Measurements from ENCODE around the gene NOS3. TPM values are rescaled to one million over a fixed set of nuclear protein-coding genes. Genes with fewer than 3 reads are reported as not detected.
"Not testable (repeated sequence)": the region's sequence is repeated elsewhere in the genome, so short reads cannot be mapped to it uniquely, and the experiment has no call there.

Gene NOS3
- total RNA-seq, 1 experiment from 2014 or later = 0.46 TPM

DNA sequence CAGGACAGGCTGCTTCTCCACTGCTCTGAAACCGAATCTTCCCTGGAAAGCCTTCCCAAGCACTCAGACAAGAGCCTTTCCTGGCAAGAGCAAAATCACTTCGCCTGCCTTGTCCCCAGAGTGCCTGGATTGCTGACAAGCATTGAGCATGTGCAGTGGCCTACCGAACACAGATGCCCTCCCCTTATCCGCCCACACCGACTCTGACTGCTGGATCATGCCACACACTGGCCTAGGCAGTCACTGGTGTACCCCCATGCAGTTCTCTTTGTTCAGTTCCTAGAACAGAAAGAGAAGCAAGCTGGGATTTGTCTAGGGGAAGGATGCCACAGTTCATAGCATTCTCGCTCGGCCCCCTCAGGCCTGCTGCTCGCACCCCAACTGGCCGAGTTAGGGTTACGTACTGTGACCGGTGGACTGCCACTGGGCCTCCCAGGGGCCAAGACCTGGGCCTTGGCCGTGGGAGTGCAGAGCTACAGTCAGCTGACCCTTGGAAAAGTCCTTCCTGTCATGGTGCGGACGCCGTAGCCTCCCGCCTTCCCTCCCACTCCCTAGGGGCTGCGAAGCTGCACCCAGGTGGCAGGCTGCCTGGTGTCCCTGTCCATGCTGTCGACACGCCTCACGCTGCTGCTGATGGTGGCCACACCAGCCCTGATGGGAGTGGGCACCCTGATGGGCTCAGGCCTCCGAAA lies 44.4 kb downstream of the NOS3 start:
- no peak for DNase-seq (ENCODE audit: low read depth)

DNA sequence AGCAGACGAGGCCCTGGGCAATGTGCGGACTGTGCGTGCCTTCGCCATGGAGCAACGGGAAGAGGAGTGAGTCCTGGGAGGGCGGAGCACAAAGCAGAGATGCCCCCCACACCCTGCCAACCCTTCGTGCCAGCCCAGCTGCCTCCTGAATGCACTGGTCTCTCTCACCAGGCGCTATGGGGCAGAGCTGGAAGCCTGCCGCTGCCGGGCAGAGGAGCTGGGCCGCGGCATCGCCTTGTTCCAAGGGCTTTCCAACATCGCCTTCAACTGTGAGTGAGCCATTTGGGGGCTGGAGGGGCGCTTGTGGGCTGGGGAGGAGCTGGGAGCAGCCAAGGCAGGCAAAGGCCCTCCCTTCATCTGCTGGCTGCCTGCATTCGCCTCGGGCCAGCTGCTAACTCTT lies 45.1 kb downstream of the NOS3 start:
- no peak for DNase-seq (ENCODE audit: low read depth)

DNA sequence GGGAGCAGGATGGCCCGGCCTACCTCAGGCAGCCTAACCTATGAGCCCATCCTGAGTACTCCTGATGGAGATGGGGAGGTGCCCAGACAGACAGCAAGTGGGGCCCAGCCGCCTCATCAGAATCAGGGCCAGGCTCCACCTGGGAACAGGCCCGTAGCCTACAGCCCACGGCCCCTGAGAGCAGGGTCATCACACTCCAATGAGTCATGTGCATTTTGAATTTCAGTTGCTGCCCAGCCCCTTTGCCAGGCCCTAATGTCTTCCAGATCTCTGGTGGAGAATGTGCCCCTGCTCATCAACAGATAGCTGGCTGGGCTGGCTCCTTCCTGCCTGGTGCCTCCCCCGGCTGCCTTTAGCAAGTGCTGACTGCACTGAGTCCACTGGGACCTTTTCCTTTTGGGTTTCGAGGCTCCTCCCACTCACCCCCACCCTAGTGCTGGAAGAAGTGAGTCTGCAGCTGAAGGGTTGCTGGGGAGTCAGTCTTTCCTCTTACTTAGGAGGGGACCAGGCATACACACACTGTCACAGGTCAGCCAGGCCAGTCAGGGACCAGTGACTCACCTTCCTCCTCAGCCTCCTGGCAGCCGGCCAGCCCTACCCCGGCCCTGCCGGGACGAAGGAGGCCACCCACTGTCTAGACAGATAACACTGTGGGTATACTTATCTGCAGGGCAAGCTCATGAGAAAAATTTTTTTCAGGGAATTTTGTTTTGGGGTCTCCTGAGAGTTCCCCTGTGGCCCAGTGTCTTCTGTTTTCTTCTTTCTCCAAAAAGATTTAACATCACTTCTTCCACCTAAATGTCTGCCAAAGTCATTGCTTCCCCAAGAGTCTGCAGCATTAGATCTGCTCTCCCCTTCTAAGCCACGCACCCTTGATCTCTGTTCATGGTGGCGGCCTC lies 48.4 kb downstream of the NOS3 start:
- peak; percentile 99 for DNase-seq (ENCODE audit: low read depth)

DNA sequence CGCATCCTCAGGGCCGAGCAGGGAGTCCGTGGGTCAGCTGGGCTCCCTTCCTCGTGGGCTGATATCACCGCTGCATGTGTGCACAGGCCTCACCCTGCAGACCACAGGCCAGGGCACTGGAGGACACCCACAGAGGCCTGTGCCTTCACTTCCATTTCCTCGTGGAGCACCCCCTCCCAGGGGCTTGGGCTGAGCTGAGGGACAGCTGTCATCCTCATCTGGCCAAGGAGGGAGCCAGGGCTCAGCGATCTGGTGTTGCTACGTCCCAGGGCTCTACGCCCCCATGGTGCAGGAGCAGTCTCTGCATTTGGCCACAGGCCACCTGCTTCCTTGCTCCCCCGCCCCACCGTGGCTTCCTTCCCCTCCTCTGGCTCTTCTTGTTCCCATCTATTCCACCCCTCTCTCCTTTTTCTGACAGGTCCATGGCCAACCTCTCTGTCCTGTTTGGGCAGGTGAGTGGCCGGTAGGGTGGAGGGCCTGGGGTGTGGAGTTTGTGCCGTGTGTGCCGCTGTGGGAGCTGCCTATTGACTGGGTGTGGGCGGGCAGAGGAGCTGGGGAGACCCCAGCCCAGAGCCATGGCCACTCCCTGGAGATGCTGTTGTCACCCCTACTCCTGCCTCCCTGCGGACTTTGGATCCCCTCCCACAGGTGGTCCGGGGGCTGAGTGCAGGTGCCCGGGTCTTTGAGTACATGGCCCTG lies 49.2 kb downstream of the NOS3 start:
- DNase-seq (ENCODE audit: low read depth) = no peak

DNA sequence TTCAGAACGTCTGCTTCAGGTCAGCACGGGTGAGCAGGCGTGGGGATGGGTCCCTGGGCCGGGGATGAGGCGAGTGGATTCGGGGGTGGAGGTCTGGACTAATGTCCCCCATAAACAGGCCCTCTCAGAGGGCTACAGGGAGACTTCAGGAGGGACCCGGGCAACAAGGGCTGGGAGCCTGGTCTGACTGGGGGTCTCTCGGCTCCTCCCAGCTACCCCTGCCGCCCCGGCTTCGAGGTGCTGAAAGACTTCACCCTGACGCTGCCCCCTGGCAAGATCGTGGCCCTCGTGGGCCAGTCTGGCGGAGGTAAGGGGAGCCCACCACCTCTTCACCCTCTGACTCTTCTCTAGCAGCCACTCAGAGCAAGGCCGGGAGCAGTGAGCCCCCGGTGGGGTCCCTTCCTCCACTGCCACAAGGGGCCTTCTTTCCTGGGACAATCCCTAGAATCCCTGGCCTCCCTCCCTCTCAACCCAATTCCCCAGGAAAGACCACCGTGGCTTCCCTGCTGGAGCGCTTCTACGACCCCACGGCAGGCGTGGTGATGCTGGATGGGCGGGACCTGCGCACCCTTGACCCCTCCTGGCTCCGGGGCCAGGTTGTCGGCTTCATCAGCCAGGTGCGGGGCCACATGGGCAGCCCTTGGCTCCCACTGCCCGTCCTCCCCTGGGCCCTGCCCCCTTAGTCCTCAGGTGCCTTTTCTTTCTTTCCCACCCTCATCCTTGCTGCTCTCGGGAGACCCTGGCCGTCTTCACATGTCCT lies 50.0 kb downstream of the NOS3 start:
- no peak for DNase-seq (ENCODE audit: low read depth)

DNA sequence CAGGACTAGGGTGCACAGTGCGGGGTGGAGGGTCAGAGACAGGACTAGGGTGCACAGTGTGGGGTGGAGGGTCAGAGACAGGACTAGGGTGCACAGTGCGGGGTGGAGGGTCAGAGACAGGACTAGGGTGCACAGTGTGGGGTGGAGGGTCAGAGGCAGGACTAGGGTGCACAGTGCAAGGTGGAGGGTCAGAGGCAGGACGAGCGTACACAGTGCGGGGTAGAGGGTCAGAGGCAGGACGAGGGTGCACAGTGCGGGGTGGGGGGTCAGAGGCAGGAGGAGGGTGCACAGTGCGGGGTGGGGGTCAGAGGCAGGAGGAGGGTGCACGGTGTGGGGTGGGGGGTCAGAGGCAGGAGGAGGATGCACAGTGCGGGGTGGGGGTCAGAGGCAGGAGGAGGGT lies 52.6 kb downstream of the NOS3 start:
- not testable (repeated sequence) for DNase-seq (ENCODE audit: low read depth)

DNA sequence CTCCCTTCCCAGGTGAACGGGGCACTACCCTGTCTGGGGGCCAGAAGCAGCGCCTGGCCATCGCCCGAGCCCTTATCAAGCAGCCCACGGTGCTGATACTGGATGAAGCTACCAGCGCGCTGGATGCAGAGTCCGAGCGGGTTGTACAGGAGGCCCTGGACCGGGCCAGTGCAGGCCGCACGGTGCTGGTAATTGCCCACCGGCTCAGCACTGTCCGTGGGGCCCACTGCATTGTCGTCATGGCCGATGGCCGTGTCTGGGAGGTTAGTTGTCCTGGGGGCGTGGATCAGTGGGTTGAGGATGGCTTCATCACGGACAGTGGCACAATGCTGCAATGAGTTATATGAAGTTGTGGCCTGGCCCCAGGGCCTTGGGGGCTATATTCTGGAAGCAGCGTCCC lies 53.1 kb downstream of the NOS3 start:
- no peak for DNase-seq (ENCODE audit: low read depth)

DNA sequence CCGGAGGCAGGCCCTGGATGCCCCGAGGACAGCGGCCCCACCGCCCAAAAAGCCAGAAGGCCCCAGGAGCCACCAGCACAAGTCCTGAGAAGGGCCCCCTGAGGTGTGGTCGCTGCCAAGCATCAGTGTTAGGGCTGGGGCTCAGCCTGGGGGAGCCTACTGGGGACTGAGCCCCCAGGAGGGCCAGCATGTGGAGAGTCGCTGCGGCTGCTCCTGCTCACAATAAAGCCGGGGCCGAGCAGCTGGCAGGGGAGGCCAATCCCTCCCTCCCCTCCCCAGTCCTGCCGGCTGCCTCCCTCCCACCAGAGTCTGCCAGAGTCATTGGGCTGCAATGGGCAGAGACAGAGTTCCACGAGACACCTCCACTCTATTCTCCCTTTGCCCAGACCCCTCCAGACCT lies 54.4 kb downstream of the NOS3 start:
- DNase-seq (ENCODE audit: low read depth) = no peak

DNA sequence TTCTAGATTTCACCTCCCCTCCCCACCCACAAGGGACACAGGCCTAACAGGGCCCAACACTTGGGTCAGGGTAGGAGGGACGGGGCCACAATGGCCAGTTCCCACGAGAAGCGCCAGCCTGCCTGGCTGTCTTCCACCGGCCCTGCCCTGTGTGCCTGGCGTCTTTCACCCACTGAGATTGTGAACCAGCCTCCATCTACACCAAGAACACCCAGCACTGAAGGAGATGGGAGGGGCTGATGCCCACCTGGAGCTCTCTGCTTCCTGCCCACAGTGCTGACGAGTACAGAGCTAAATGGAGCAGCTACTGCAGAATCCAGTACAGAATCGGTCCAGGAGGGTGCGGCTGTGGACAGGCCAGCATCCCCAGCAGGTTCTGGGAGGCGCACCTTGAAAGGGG lies 55.1 kb downstream of the NOS3 start:
- DNase-seq (ENCODE audit: low read depth) = no peak

DNA sequence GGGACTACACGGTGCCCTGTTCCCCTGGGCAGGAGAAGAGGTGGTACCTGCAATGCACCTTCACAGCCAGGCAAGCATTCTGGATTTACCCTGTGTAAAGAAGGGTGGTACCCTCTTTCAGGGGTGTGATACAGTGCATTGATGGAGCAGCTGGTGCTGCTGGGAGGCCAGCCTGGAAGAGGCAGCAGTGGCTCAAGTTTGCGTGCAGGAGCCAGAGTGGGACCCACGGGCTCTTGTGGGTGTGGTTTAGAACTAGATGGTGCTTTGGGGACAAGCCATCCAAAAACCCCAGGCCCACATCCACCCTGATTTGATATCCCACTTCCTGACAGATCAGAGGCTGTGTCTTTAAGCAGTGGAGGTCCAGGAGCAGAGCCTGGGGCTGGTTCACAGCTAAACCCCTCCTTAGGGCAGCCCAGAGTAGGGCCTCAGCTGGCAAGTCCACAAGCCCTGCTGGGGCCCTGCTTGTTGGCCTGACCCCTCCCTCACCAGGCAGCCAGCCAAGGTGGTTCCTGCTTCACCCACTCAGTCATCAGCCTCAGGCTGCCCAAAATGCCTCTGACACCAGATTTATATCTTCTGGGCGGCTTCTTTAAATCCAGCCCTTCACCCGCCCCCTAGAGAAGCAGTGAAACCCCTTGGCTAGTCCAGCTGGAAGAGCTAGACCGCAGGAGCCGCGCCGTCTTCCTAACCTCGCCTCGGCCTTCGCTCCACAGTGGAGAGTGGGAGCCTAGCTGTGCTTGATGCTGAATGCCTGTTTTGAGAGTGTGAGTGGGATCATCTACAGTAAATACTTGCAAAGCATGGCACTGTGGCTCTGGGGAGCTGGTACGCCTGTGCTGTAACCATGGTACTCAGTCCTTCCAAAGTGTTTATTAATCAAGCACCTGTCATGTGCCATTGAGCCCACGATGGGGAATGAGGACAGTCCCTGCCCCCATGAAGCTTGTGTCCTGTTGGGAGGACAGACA lies 56.1 kb downstream of the NOS3 start:
- DNase-seq (ENCODE audit: low read depth) = peak; percentile 95

DNA sequence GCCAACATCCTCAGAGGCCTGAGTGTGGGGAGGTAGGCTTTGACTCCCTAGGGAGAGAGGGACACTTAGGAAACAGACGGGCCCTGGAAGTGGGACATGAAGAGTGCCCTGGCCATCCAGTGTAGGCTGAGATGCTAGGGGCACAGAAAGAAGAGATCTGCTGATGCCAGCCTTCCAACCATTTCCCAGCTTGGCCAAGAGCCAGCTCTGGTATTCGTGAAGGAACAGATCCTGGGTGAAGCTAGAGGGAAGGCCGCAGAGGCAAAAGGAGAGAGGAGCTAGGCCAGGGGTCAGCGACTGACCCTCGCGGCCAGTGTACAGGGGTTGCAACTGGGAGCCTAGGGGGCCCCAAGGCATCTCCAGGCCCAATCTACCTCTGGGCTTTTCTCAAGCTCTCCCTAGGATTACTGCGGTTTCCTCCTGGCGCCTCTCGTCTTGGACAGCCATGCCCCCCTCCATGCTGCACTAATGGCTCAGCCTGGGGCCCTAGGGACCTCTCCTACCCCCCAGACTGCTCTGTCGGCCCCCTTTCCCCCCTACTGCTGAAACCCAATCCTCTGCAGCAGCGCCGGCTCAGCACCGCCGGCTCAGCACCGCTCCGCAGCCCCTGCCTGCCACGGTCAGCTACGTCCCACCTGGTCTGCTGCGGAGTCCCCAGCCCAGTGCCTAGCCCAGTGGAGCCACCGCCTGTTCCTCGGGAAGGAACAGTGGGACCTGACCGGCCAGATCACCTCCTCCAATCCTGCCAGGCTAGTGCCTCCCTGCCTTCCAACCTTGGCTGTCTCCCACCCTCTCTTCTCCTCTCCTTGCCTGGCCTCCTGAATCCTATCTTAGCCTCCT lies 57.4 kb downstream of the NOS3 start, which contains the start of gene ASIC3:
Gene ASIC3 (plus strand): TSS at position 556 of the 840 bp plus-strand sequence. CDS start 355 bp downstream, outside the sequence.
- no peak for DNase-seq (ENCODE audit: low read depth)

DNA sequence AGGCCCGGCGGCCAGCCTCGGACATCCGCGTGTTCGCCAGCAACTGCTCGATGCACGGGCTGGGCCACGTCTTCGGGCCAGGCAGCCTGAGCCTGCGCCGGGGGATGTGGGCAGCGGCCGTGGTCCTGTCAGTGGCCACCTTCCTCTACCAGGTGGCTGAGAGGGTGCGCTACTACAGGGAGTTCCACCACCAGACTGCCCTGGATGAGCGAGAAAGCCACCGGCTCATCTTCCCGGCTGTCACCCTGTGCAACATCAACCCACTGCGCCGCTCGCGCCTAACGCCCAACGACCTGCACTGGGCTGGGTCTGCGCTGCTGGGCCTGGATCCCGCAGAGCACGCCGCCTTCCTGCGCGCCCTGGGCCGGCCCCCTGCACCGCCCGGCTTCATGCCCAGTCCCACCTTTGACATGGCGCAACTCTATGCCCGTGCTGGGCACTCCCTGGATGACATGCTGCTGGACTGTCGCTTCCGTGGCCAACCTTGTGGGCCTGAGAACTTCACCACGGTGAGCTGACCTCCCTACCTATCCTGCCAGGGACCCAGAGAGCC lies 58.2 kb downstream of the NOS3 start:
- no peak for DNase-seq (ENCODE audit: low read depth)

DNA sequence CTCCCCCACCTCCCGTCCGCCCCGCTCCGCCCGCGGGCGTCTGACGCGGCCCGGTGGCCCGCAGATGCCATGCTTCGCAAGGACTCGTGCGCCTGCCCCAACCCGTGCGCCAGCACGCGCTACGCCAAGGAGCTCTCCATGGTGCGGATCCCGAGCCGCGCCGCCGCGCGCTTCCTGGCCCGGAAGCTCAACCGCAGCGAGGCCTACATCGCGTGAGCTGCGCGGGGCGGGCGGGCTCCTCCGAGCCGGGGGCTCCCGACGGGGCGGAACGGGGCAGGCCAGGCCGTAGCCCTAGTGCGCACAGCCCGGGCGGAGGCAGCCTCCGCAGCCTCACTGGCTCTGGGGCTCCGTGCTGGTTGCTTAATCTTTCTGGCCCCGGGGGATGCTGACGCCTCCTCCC lies 60.3 kb downstream of the NOS3 start:
- DNase-seq (ENCODE audit: low read depth) = peak; percentile 80

DNA sequence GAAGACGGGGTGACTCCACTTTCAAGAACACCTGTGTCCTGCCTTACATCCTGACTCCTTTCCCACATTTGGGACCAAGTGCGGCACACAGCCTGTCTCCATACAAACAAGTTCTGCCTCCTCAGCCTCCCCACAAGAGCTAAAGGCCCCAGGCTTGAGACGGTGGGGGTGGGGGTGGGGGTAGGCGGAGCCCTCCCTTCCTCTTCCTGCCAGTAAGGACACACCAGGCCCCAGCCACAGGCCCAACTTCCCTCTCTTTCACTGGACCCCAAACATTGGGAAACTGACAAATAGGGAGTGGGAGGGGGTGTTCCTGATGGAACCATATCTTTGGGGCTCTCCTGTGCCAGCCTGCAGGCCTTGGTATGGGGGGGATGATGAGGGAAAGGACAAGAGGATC lies 62.3 kb downstream of the NOS3 start:
- no peak for DNase-seq (ENCODE audit: low read depth)

DNA sequence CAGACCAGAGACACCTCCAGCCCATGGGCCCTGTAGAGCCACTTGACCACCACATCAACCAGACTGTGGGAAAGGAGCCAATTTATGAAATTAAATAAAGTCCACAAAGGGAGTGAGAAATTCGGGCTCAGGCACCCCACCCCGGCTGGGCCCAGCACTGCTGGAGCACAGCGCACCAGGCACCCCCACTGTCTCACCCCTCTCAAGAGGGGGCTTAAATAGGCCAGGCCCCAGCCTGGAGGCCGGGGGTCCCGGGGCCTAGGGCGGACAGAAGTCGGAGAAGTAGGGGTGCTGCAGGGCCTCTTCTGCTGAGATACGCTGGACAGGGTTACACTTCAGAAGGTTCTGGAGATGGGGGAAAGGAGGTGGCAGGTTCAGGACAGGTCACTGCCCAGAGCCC lies 62.9 kb downstream of the NOS3 start:
- no peak for DNase-seq (ENCODE audit: low read depth)

DNA sequence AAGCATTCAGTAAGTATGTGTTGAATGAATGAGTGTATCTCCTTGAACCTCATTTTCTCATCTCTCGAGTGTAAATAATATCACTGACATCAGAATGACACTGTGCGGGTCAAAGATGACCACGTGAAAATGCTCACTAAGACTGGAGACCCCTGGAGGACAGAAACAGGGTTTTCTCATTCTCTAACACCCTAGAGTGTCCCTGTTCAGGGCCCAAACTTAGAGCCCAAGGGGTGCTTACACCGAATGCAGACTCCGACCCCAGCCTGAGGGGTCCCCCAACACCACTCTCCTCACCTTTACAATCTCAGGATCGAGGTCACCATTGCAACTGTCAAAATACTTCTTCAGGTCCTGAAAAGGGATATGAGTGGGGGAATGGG lies 65.5 kb downstream of the NOS3 start:
- DNase-seq (ENCODE audit: low read depth) = no peak

DNA sequence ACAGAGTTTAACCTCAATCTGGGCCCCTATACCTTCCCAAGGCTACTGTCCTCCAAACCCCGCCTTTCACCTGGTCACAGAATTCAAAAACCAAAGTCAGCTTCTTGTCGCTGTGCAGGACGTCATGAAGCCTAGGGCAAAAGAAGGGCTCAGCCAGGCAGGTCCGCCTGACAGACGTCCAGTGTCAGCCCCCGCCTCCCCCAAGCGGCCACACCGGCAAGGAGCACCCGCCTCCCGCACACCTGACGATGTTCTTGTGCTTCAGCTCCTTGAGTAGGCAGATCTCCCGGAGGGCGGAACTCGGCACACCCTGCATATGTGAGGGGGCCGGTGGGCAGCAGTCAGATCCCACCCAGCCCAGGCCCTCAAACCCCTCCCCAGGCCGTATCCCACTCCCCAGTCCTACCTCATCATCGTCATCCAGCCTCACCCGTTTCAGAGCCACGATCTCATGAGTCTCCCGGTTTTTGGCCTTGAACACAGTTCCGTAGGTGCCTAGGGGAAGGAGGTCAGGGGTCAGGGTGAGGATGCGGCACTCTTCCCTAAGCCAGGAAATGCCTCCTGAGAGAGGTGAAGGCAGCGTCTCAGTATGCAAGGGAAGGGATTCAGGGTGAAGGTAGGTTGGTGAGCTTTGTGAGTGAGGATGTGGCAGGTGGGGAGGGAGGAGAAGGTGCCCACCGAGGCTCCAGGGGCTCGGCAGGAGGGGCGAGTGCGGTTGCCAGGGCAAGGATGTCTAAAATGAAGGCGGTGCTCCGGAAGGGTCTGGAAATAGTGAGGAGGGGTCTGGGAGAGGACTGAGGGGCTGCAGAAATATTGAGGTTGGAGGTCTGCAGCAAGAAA lies 66.1 kb downstream of the NOS3 start:
- no peak for DNase-seq (ENCODE audit: low read depth)

DNA sequence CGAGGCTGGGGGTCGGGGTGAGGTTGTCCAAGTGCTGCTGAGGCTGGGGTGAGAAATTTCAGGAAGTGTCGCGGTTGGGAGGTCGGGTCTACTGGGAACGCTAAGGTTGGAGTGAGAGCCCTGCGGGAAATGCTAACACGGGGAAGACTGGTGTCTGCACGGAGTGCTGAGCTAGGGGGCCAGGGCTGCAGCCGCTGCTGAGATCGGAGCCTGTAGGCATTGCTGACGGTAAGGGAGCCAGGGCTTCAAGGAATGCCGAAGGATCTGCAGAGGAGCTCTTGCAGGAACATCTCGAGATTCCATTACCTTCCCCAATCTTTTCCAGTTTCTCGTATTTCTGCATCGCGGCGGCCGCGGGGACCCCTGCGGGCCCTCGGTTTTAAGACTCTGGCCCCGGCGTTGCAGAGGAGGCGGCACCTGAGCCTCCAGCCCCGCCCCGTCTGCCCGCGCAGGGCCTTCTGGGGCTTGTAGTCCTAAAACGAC lies 66.7 kb downstream of the NOS3 start, which contains the start of gene CDK5:
Gene CDK5 (minus strand): TSS at position 392 of the 483 bp plus-strand sequence. CDS start 49 bp downstream, at position 343.
- DNase-seq (ENCODE audit: low read depth) = no peak
